Pulmonary artery endothelial cell (primary cell): Measurements from ENCODE around the gene TYW1B. TPM values are rescaled to one million over a fixed set of nuclear protein-coding genes. Genes with fewer than 3 reads are reported as not detected.
"Not testable (repeated sequence)": the region's sequence is repeated elsewhere in the genome, so short reads cannot be mapped to it uniquely, and the experiment has no call there.

Source experiments
- DNase-seq: peaks from one replicate; pipeline ENCODE4 v3.0.0-alpha.2; 2011; ENCODE audit warnings: low read depth, low spot score
- total RNA-seq: library from RNA; depleted of rRNA; stranded (reverse); fragments of >200 nt; gene quantifications from 2 replicates; pipeline ENCODE4 v1.2.3, GENCODE V29; 2014

The TYW1B gene
- total RNA-seq, 1 donor from 2014 or later, result 1.1 TPM

- DNase-seq, result not testable (repeated sequence)
These were observed 268.5 kb downstream of the TYW1B start for GRCh38 chr7:72559546-72559945.

- DNase-seq, result not testable (repeated sequence)
These were observed 271.3 kb downstream of the TYW1B start for GRCh38 chr7:72556733-72557132.

GRCh38 chr7:72555238-72555637, 272.8 kb downstream of the TYW1B start:
- not testable (repeated sequence) for DNase-seq

- DNase-seq, result not testable (repeated sequence)
These were observed 273.6 kb downstream of the TYW1B start for GRCh38 chr7:72554401-72554800.

GRCh38 chr7:72550454-72550853, 277.5 kb downstream of the TYW1B start:
- not testable (repeated sequence) for DNase-seq

- DNase-seq, result not testable (repeated sequence)
These were observed 281.3 kb downstream of the TYW1B start for GRCh38 chr7:72546586-72547237.

GRCh38 chr7:72544531-72544930, 283.5 kb downstream of the TYW1B start:
- DNase-seq, result not testable (repeated sequence)

GRCh38 chr7:72540923-72541322, 287.1 kb downstream of the TYW1B start:
- DNase-seq, result no peak

- no peak for DNase-seq
These were observed 287.8 kb downstream of the TYW1B start for GRCh38 chr7:72540106-72540611.

- DNase-seq, result no peak
These were observed 288.3 kb downstream of the TYW1B start for GRCh38 chr7:72539702-72540101.

GRCh38 chr7:72538856-72539255, 289.1 kb downstream of the TYW1B start:
- no peak for DNase-seq

- no peak for DNase-seq
These were observed 289.9 kb downstream of the TYW1B start for GRCh38 chr7:72538147-72538546.

GRCh38 chr7:72536038-72536437, 292.0 kb downstream of the TYW1B start:
- DNase-seq, result not testable (repeated sequence)

GRCh38 chr7:72531048-72531447, 297.0 kb downstream of the TYW1B start:
- not testable (repeated sequence) for DNase-seq

Other genes with a start within 250 kb of the TYW1B start
- 5.0 and 5.2 TPM in 2 replicates for gene POM121, start 96.9 kb upstream of the TYW1B start, total RNA-seq
- not detected in 2 replicates for gene TRIM74, start 141.3 kb upstream of the TYW1B start, total RNA-seq
- gene SPDYE8, start 201.6 kb upstream of the TYW1B start, total RNA-seq, result not detected in 2 replicates
- gene SPDYE11, start 229.7 kb upstream of the TYW1B start, total RNA-seq, result not detected in 2 replicates